Measurements from ENCODE around the gene RASA3. TPM values are rescaled to one million over a fixed set of nuclear protein-coding genes. Genes with fewer than 3 reads are reported as not detected.

Gene RASA3
- total and polyA plus RNA-seq, 2 of the 8 experiments (the other 6 are each of a cell fraction or from before 2014, with no cell fraction given): 7.5 to 21.9 TPM

GRCh38 chr13:114115191-114115671 is 17.2 kb downstream of the RASA3 start (continued):
- TF ChIP-seq EGR1 (IDR thresholded peaks at IDR 0.05; ENCODE audit: borderline replicate concordance, low read depth, low read length) (no peak), TCF12 (IDR thresholded peaks at IDR 0.05; ENCODE audit: low read depth, low read length) (no peak), GTF2F1 (IDR thresholded peaks at IDR 0.05; ENCODE audit: borderline replicate concordance, low read depth, low read length) (no peak), KDM4A (IDR thresholded peaks at IDR 0.05; ENCODE audit: low read depth, low read length, severe bottlenecking) (no peak), YY1 (IDR thresholded peaks at IDR 0.05; ENCODE audit: low read depth, low read length) (no peak), CHD7 (IDR thresholded peaks at IDR 0.05; ENCODE audit: insufficient replicate concordance, low read length) (no peak), ATF2 (IDR thresholded peaks at IDR 0.05; ENCODE audit: low read length) (no peak)
